A549 (cell line): Measurements from ENCODE around the gene RNH1. TPM values are rescaled to one million over a fixed set of nuclear protein-coding genes. Genes with fewer than 3 reads are reported as not detected.
A peak's percentile ranks its signal among the peaks of the same experiment; 100 is the strongest.

ENCODE experiments used
- ATAC-seq, 2 experiments: fragments of 200-7000 bp in 1 of 2; fragments of >200 bp in 1 of 2; cut with Nextera tagmentation in 1 of 2; cut with Tn5 transposase in 1 of 2; 3 replicates each; pipeline versions ENCODE4 v1.8.0 to v1.9.1; 2018 to 2020; ENCODE audit warnings: mild to moderate bottlenecking in 1 of 2, moderate library complexity in 1 of 2
- CTCF ChIA-PET: fragments of 300-600 bp; sonication (Branson Sonifier 250); formaldehyde crosslinking; extraction: SDS; loops from one replicate; lab custom pipeline; 2021; ENCODE audit warnings: antibody characterized with exemption, inconsistent platforms; lab: Yijun Ruan, JAX
- POLR2A ChIA-PET: fragments of 350-600 bp; formaldehyde crosslinking; extraction: SDS; loops from one replicate; lab custom pipeline; 2021; ENCODE audit warnings: antibody characterized with exemption, inconsistent platforms; lab: Yijun Ruan, JAX
- DNase-seq, 2 experiments: peaks; one replicate each; pipeline versions ENCODE4 v3.0.0 to v3.0.0-alpha.2; 2011 to 2016; ENCODE audit warnings: low read depth in 1 of 2, low spot score in 1 of 2
- FAIRE-seq: peaks from 2 replicates; lab custom pipeline; 2011; peaks lifted over from hg19 to GRCh38; lab: Jason Lieb, UNC
- H3K27ac ChIP-seq, 2 experiments: fragments of >200 bp; sonication (Bioruptor Twin); formaldehyde crosslinking; 3 replicates each; pipeline ENCODE4 v1.5.1; 2016 to 2017
- H3K4me1 ChIP-seq: fragments of >200 bp; sonication (Bioruptor Twin); formaldehyde crosslinking; 3 replicates; pipeline ENCODE4 v1.6.1; 2016
- H3K4me2 ChIP-seq: fragments of >200 bp; sonication (Bioruptor Twin); formaldehyde crosslinking; 3 replicates; pipeline ENCODE4 v1.6.1; 2016
- H3K4me3 ChIP-seq: fragments of >200 bp; sonication (Bioruptor Twin); formaldehyde crosslinking; 3 replicates; pipeline ENCODE4 v1.5.1; 2016
- H3K9me3 ChIP-seq: fragments of >200 bp; sonication (Bioruptor Twin); formaldehyde crosslinking; 3 replicates; pipeline ENCODE4 v1.6.1; 2016
- CBX2 ChIP-seq: fragments of 200-600 bp; sonication (generic); IDR thresholded peaks from 2 replicates; pipeline ENCODE4 v1.6.1; 2016; ENCODE audit warnings: low read depth, mild to moderate bottlenecking, borderline replicate concordance
- CEBPB ChIP-seq, 2 experiments: fragments of >200 bp in 1 of 2; sonication (Bioruptor Twin) in 1 of 2; formaldehyde crosslinking in 1 of 2; IDR thresholded peaks; 2 replicates each; pipeline ENCODE4 v1.6.1; 2012 to 2016
- CHD4 ChIP-seq: fragments of 200-600 bp; sonication (generic); IDR thresholded peaks from 2 replicates; pipeline ENCODE4 v1.6.1; 2016; ENCODE audit warnings: antibody characterized with exemption, mild to moderate bottlenecking, borderline replicate concordance
- EHF ChIP-seq: fragments of 250-450 bp; sonication (Bioruptor Pico); IDR thresholded peaks from 2 replicates; pipeline ENCODE4 v1.5.0; 2020; ENCODE audit warnings: mild to moderate bottlenecking
- EHMT2 ChIP-seq: fragments of 200-600 bp; sonication (generic); IDR thresholded peaks from 2 replicates; pipeline ENCODE4 v1.6.1; 2016; ENCODE audit warnings: antibody characterized with exemption, low read depth, mild to moderate bottlenecking, moderate library complexity
- FOSB ChIP-seq: fragments of 250-450 bp; sonication (Bioruptor Pico); IDR thresholded peaks from 2 replicates; pipeline ENCODE4 v1.5.0; 2020; ENCODE audit warnings: mild to moderate bottlenecking, moderate library complexity
- HOXA7 ChIP-seq: fragments of 250-450 bp; sonication (Bioruptor Pico); IDR thresholded peaks from 2 replicates; pipeline ENCODE4 v1.5.0; 2020; ENCODE audit warnings: mild to moderate bottlenecking, moderate library complexity
- HOXB5 ChIP-seq: fragments of 250-450 bp; sonication (Bioruptor Pico); IDR thresholded peaks from 2 replicates; pipeline ENCODE4 v1.5.0; 2020; ENCODE audit warnings: mild to moderate bottlenecking, moderate library complexity
- MAFK ChIP-seq: fragments of 450-650 bp; IDR thresholded peaks from 2 replicates; pipeline ENCODE4 v1.6.1; 2014; ENCODE audit not compliant: partially characterized antibody
- RFX5 ChIP-seq: fragments of 450-650 bp; IDR thresholded peaks from 2 replicates; pipeline ENCODE4 v1.7.1; 2014; ENCODE audit warnings: antibody characterized with exemption, mild to moderate bottlenecking, moderate library complexity
- SMC3 ChIP-seq: fragments of >200 bp; sonication (Bioruptor Twin); formaldehyde crosslinking; IDR thresholded peaks from 3 replicates; pipeline ENCODE4 v1.6.1; 2018; ENCODE audit warnings: inconsistent platforms
- SREBF2 ChIP-seq: fragments of 450-650 bp; IDR thresholded peaks from 2 replicates; pipeline ENCODE4 v1.6.1; 2014; ENCODE audit warnings: mild to moderate bottlenecking, moderate library complexity
- ZC3H11A ChIP-seq: fragments of 450-650 bp; IDR thresholded peaks from 2 replicates; pipeline ENCODE4 v1.6.1; 2014; ENCODE audit warnings: antibody characterized with exemption, mild to moderate bottlenecking
- WGBS: methylation state at CpG from one replicate; pipeline ENCODE4 v1.1.6; 2017; ENCODE audit errors: missing lambda C conversion rate; 5-methylcytosine and 5-hydroxymethylcytosine counted together
- polyA plus RNA-seq, 4 experiments: library from polyadenylated mRNA; depleted of rRNA in 3 of 4; stranded (reverse); fragments of >200 nt; fragmentation: RNase III in 1 of 4; extraction: RNeasy Plus Mini Kit Qiagen cat#74134 plus additional on column Dnase treatment in 1 of 4; gene quantifications; 2 replicates in 3 of 4; 3 replicates in 1 of 4; pipeline ENCODE4 v1.2.3, GENCODE V29; 2011 to 2017
- TF ChIP-seq, protein P1 (sequence below): IDR thresholded peaks from 2 replicates; pipeline ENCODE4 v1.6.1; 2012; ENCODE audit warnings: low read depth, borderline replicate concordance
- TF ChIP-seq, protein P2 (sequence below): fragments of >200 bp; sonication (Bioruptor Twin); formaldehyde crosslinking; IDR thresholded peaks from 2 replicates; pipeline ENCODE4 v1.6.1; 2016
- TF ChIP-seq, protein P3 (sequence below): IDR thresholded peaks from 2 replicates; pipeline ENCODE4 v1.6.1; 2012

The RNH1 gene
- polyA plus RNA-seq, 2 of the 4 experiments (the other 2 are of a cell fraction), result 85.8 to 135 TPM

DNA sequence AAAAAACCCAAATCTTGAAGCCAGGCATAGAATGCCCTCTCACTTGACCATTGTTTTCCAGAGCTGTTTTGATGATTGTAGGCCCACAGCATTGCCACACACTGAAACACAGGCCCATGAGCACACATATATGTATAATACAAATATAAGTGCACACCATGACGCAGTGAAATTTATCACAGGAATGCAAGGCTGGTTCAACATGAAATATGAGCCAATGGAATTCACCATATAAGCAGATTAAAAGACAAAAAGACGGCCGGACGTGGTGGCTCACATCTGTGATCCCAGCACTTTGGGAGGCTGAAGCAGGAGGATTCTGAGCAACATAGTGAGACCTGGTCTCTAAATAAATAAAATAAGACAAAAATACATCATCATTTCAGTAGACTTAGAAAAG, 9.4 kb upstream of the RNH1 start:
- no peak for FAIRE-seq

DNA sequence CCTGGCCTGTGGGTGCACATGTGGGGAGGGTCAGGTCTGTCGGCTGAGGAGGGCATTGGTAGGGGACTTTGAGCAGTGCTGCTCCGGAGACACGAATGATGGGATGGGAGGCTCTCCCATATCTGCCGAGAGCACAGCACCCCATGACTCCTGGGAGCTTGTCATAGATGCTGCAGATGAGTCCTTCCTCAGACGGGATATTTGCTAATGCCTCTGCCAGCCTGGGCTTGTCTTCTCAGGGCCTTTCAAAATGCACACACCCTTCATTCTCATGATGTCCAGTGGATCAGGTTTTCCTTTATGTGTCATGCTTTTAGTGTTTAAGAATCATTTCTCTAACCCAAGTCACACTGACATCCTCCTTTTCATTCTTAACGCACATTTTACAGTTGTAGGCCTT, 8.1 kb upstream of the RNH1 start:
- ChIA-PET CTCF (interaction anchor here (1.5 kb wide), 1 partner anchor 67 kb away, joined by 9 read pairs; no protein-coding TSS in a partner anchor), POLR2A (no interaction called here)
- H3K27ac ChIP-seq, result no peak overlapping the region
- FAIRE-seq (no peak), DNase-seq (no peak), ATAC-seq (no peak)
- no peak overlapping the region for H3K4me2 ChIP-seq
- 87% methylated on average over 6 of the region's 6 CpGs for WGBS
- H3K9me3 ChIP-seq, result peaks cover 15% of the 10 kb centered on the region
- H3K4me1 ChIP-seq, result peaks cover 5% of the 10 kb centered on the region; the same call in 1 of the 3 replicates
- H3K4me3 ChIP-seq, result no peak overlapping the region
- TF ChIP-seq, protein P1, sequence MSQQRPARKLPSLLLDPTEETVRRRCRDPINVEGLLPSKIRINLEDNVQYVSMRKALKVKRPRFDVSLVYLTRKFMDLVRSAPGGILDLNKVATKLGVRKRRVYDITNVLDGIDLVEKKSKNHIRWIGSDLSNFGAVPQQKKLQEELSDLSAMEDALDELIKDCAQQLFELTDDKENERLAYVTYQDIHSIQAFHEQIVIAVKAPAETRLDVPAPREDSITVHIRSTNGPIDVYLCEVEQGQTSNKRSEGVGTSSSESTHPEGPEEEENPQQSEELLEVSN, result no peak
- TF ChIP-seq RFX5, result no peak

More for the DNA sequence above, 9.4 kb upstream of the RNH1 start:
- Histone ChIP-seq H3K4me3 (no peak overlapping the region), H3K27ac (no peak overlapping the region), H3K4me1 (peaks cover 5% of the 10 kb centered on the region; the same call in 1 of the 3 replicates), H3K9me3 (peaks cover 15% of the 10 kb centered on the region), H3K4me2 (no peak overlapping the region)
- ATAC-seq (no peak), DNase-seq (no peak)
- TF ChIP-seq, protein P2, sequence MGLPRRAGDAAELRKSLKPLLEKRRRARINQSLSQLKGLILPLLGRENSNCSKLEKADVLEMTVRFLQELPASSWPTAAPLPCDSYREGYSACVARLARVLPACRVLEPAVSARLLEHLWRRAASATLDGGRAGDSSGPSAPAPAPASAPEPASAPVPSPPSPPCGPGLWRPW, result no peak
- CTCF ChIA-PET, result no interaction called here
- POLR2A ChIA-PET, result no interaction called here
- 94% methylated on average over 4 of the region's 4 CpGs for WGBS

DNA sequence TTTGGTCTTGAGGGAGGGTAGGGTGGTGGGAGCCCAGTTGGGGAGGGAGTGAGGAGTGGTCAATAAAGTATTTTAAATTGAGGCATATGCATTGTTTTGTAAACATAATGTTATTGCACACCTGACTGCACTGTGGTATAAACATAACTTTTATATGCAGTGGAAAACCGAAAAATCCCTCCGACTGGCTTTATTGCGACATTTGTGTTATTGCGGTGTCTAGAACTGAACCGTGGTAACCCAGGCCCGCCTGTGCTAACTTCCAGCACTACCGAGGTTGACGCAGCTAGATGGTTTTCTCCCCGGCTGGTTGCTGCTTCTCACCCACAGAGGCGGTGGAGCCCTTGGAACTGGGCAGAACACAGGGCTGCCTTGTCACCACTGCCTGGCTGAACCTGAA, 7.6 kb upstream of the RNH1 start:
- no peak overlapping the region for H3K27ac ChIP-seq
- no peak overlapping the region for H3K4me3 ChIP-seq
- DNase-seq, result no peak
- no peak for FAIRE-seq
- peaks cover 15% of the 10 kb centered on the region for H3K9me3 ChIP-seq
- ATAC-seq, result no peak
- peaks cover 5% of the 10 kb centered on the region; the same call in 1 of the 3 replicates for H3K4me1 ChIP-seq
- H3K4me2 ChIP-seq, result no peak overlapping the region
- POLR2A ChIA-PET, result no interaction called here
- CTCF ChIA-PET, result interaction anchor here (1.5 kb wide), 1 partner anchor 66 kb away, joined by 9 read pairs; no protein-coding TSS in a partner anchor
- 94% methylated on average over 10 of the region's 10 CpGs for WGBS
- TF ChIP-seq HOXA7, result no peak
- TF ChIP-seq CEBPB (IDR thresholded peaks at IDR 0.05), result peak in 1 of 2 experiments; percentile 41; a peak in 1 of 4 replicates
- no peak for TF ChIP-seq CHD4
- TF ChIP-seq, all 56 proteins: peak for 1

DNA sequence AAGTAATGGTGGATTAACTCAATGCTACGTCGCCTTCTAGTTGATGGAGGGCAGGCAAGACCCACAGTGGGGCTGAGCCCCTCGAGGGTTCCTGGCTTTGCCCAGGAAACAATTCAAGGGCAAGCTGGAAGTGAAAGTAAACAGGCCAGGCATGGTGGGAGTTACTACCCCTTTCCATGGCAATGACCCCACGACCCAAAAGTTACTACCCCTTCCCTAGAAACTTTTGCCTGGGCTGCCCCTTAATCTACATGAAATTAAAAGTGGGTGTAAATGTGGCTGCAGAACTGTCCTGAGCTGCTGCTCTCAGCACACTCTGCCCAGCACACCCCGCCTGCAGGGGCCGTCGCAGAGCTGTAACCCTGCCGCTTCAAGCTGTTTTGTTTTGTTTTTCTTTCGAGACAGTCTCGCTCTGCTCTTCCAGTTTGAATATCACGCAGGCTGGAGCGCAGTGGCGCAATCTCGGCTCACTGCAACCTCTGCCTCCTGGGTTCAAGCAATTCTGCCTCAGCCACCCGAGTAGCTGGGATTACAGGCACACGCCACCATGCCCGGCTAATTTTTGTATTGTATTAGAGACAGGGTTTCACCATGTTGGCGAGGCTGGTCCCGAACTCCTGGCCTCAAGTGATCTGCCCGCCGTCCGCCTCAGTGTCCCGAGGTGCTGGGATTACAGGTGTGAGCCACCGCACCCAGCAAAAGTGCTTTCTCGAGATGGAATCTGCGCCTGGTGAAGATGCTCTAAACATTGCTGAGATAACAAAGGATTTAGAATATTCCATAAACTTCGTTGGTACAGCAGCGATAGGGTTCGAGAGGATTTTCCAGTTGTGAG, 5.9 kb upstream of the RNH1 start:
- no peak overlapping the region for H3K4me2 ChIP-seq
- DNase-seq, result no peak
- no peak for ATAC-seq
- no peak for FAIRE-seq
- POLR2A ChIA-PET, result no interaction called here
- H3K27ac ChIP-seq, result no peak overlapping the region
- 93% methylated on average over 29 of the region's 29 CpGs for WGBS
- CTCF ChIA-PET, result interaction anchor here (1.1 to 1.3 kb wide), 2 partner anchors 65 to 109 kb away, joined by 3 read pairs; no protein-coding TSS in a partner anchor
- peaks cover 15% of the 10 kb centered on the region for H3K9me3 ChIP-seq
- TF ChIP-seq EHMT2 (no peak), HOXB5 (CRISPR knock-in tag) (no peak), CBX2 (no peak)
- H3K4me3 ChIP-seq, result no peak overlapping the region
- peaks cover 5% of the 10 kb centered on the region; the same call in 1 of the 3 replicates for H3K4me1 ChIP-seq

DNA sequence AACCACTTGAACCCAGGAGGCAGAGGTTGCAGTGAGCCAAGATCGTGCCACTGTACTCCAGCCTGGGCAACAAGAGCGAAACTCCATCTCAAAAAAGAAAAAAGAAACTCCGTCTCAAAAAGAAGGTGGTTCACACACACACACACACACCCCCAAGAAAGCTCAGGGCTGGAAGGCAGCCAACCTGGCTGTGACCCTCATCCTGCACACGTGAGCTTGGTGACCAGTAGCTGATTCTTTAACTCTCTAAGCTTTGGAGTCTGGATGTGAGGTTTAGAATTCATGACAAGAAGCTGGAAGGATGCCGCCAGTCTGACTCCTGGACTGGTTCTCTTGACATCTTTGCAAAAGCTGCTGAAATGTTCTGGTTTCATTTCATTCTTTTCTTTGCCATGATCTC, 1.9 kb upstream of the RNH1 start:
- ATAC-seq, result no peak
- Histone ChIP-seq H3K9me3 (no peaks in the 10 kb centered on the region), H3K27ac (no peak overlapping the region), H3K4me2 (no peak overlapping the region), H3K4me1 (peaks cover 15% of the 10 kb centered on the region; the same call in 2 of the 3 replicates), H3K4me3 (no peak overlapping the region)
- TF ChIP-seq FOSB (CRISPR knock-in tag), result no peak
- TF ChIP-seq EHF (CRISPR knock-in tag), result no peak
- TF ChIP-seq, protein P3, sequence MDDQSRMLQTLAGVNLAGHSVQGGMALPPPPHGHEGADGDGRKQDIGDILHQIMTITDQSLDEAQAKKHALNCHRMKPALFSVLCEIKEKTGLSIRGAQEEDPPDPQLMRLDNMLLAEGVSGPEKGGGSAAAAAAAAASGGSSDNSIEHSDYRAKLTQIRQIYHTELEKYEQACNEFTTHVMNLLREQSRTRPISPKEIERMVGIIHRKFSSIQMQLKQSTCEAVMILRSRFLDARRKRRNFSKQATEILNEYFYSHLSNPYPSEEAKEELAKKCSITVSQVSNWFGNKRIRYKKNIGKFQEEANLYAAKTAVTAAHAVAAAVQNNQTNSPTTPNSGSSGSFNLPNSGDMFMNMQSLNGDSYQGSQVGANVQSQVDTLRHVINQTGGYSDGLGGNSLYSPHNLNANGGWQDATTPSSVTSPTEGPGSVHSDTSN, result no peak
- TF ChIP-seq MAFK, result no peak
- TF ChIP-seq SREBF2, result no peak
- TF ChIP-seq ZC3H11A, result no peak
- no peak for TF ChIP-seq SMC3
- TF ChIP-seq CEBPB (IDR thresholded peaks at IDR 0.05), result no peak
- WGBS, result 90% methylated on average over 5 of the region's 5 CpGs
- DNase-seq, result no peak
- no peak for FAIRE-seq
- POLR2A ChIA-PET, result interaction anchor here (0.7 kb wide), 1 partner anchor 9 kb away, joined by 3 read pairs; no protein-coding TSS in a partner anchor
- CTCF ChIA-PET, result interaction anchor here (1.6 to 7.4 kb wide), 2 partner anchors 9 to 61 kb away, joined by 5 to 55 read pairs; no protein-coding TSS in a partner anchor
